GM21360 (cell line): ENCODE data around the gene PTPN3.

Experiments used
- ATAC-seq: cut with Tn5 transposase; IDR thresholded peaks from one replicate; pipeline ENCODE4 v1.9.1; 2021; ENCODE audit warnings: mild to moderate bottlenecking, moderate library complexity; ENCODE audit not compliant: unreplicated experiment

Gene PTPN3

DNA sequence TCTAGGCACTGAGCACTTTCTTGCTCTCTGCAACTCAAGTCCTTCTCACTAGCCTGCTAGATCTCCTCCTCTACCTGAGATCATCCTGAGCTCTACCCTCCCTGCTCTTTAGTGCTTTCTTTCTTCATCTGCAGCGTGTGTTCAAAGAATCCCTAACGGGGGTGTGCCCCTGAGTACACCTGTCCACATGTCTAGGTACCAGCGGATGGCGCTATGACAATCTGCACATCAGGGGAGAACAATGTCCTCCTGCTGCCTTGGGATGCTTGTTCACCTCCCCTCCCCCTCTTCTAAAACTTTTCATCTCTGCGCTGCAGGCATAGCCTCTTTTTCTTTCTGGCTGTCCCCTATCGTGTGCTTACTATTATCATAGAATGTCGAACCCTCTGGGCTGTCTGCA lies 42.7 kb downstream of the PTPN3 start:
- no peak for ATAC-seq

DNA sequence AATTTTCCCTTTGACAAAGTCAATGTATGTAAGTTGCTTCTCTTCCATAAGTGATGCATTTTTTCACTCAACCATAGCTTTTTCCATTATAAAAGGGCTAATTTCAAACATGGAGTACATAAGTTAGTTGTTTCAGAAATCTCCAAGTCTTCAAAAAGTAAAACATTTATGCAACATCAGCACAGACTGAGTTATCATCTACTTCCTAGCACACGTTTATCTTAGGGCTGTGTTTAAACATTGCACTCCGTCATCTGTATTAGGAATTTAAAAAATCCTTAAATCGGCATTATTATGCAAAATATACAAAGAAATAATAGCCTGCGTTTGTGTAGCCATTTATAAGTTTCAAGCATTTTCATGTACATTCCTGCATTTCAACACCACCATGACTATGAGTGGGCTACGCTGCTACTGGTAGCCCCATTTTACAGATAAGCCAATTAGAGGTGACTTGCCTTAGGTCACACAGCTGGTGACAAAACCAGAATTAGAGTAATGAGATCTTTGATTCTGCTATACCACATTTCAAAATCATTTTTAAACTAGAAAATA lies 43.4 kb downstream of the PTPN3 start:
- ATAC-seq: no peak

DNA sequence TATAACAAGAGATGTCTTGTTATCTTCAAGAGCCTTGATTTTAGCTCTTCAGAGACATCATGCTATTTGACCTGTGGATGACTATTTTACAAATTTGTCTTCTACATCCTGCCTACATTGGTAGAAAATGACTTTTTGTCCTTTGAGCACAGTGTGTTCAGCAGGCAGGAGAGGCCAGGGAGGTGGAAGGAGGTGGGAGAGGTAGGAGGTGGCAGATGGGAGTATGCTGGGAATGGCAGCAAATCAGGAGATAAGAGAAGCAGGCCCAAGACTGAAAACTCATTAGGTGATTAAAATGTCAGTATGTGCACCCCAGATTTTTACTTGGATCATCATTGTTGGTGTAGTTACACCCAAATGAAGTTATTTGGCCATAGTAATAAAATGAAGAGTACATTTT lies 44.1 kb downstream of the PTPN3 start:
- ATAC-seq: no peak

DNA sequence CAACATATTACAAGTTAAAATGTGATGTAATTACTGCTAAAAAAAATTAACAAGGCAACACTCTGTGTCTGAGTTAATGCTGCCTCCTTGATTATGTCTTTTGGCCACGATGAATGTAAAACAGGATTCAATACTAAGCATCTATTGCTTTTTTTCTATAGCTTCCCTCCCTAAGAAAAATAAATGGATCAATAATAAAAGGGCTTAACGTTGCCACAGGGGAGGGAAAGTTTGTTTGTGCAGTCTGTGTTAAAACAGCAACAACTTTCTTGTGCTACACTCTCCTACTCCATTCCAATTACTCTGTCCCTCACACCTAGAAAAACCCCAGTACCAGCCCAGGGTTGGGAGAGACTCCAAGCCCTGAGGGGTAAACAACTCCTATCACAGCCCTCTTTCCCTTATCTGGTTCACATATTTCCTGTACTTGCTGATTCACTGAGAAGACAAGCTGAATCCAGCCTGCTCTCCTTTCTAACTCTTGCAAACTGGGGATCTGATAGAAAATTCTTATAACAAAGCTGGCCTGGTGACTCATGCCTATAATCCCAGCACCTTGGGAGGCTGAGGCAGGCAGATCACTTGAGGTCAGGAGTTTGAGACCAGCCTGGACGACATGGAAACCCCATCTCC lies 44.8 kb downstream of the PTPN3 start:
- no peak for ATAC-seq

DNA sequence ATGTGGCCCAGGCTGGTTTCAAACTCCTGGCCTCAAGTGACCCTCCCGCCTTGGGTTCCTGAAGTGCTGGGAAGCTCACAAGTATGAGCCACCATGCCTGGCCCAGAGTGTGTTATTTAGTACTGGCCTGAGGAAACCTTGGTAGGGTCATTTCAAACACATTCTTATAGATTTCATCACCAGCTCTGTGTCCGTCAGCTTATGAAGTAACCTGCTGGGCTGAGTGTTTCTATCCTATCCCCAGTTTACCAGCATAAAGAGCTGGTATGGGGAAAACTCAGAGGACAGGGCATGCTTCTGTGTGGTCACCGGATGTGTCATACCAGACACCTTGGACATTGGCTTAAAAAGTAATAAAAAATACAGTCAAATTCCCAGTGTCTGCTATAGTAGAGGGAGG lies 45.3 kb downstream of the PTPN3 start:
- no peak for ATAC-seq

DNA sequence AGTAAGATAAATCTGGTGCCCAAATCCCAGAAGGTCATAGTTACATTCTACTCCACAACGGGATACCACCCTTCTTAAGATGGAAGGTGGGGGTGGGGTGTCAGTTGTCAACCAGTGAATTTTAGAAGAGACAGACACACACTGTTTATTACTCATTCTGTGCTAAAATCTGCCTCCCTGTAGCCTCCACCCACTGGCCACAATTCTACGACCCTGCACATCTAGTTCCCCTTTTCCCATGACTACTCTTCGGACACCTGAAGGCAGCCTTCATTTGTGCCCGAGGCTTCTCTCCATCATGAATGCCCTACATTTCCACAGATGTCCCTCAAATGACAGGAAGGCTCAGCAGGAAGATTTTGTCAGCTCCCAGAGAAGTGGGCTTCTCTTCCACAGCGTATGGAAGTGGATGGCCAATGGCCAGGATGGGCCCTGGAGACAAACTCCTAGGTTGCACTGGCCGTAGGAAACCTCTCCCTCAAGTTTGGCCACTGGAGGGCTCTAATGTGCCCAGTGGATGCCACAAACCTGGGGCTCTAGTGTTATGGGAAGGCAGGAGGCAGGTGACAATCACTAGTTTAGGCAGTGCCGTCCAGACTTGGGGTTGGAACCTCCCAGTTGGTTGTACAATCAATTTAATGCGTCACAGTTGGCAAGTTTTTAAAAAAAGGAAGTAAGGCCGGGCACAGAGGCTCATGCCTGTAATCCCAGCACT lies 46.6 kb downstream of the PTPN3 start:
- no peak for ATAC-seq

DNA sequence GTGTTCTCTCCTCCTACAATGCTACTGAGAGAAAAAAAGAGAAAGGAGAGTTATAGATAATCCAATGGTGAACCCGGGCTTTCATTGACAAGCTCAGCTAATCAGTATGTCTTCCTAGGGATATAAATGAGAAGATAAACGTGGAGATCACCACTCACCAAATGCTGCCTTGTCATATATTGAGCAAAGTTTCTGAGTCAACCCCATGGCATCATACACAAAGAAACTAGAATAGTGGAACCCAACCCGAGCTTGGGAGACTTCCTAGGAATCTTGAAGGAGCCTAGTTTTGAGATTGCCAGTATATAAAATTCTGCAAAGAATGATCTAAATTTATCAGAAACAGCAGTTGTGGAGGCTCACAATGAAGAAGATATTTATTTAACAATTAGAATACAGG lies 47.8 kb downstream of the PTPN3 start:
- no peak for ATAC-seq

DNA sequence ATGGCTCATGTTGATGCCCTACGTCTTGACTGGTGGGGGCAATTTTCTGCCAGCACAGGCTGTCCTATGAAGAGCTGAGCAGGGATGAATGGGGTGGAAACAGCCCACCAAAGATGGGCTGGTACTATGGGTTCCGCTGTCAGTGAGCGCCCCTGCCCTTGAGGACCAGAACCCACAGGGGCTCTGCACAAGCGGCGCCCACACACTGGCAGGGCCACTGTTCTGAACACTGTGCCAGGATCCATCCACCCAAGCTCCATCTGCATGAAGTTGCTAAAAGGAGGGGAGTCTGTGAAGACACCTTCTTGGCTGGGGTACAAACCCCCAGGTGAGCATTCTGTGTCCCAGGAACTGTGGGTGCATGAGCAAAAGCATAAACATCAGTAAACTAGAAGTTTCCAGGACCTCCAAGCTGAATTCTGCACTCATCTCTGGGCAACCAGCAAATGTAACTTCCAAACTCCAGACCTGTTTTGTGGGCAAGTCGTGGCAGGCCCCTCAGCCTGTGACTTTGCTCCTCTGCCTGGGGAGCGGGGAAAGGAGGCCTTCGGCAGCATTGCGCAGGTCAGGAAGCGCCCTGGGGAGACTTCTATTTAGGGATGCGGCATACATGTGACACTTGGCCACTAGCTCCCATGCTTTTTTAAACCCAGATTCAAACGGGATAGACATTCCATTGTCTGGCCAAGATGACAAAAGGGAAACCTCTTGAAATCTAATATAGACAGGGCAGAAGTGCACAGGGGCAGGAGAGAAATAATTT lies 48.9 kb downstream of the PTPN3 start:
- ATAC-seq: no peak

DNA sequence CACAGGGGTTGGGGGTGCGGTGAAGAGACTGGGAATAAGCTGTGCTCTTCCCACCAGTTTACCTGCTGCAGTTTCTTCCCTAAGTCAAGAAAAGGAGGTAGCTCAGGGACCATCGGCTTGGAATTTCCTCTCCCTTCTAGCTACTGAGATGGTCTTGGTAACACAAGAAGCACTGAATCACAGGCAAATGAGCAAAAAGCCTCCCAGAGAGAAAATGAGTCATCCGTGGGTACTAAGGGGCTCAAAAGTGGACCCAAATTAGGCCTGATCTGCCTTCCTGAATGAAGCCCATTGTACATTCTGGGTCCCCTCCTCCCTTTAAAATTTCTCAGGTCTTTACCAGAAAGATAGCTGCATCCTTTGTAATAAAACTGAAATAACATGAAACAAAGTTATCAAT lies 49.9 kb downstream of the PTPN3 start:
- no peak for ATAC-seq

DNA sequence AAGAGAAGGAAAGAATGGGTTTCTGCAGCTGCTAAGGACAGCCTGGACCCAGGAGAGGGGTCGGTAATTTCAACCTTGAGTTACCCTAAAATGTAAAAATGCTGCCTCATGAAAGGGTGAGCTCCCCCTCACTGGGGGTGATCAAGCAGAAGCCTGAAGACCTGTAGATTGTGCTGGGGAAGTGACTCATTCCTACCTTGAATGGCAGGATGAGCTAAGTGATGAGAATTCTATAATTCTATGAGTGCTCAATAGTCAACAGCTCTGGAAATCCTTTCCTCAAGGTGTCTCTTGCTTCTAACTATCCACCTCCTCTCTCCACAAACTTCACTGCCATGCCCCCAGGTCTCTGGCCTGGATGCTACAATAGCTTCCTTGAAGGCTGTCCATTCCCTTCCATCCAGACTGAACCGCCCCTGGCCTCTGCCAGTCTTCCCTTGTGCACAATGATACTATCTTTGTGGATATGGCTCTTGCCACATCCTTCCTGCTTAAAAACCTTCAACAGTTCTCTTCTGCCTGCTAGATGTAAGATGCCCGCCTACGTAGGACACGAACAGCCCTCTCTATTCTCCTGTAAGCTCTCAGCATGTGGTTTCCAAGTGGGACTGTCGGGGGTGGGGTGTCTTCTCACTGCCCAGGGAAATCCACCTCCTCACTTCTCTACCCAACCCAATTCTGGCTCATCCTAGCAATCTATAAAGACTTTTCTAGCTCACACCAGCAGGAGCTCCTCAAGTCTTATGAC lies 50.6 kb downstream of the PTPN3 start:
- ATAC-seq: peak; percentile 53

DNA sequence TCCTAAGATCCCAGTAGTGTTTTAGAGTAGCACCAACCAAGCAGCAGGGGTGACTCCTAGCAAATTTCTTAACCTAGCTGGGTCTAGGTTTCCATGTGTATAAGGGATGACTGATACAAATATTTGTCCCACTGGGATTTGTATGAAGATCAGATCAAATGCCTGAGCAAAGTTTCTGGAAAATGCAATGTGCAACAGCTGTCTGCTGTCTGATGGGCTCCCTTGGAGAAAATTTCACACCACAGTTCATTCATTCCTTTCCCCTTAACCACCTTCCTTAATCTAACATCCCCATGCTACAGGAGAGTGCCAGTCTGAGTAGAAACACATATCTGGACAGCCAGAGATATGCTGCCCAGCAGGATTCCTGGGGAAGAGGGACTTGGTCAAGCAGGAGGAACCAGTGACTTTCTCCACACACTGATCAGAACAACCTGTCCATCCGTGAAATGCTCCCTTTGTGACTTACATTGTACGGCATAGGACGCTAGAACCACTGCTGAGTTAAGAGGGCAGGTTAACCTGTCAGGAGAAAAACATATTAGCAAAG lies 53.3 kb downstream of the PTPN3 start:
- no peak for ATAC-seq

DNA sequence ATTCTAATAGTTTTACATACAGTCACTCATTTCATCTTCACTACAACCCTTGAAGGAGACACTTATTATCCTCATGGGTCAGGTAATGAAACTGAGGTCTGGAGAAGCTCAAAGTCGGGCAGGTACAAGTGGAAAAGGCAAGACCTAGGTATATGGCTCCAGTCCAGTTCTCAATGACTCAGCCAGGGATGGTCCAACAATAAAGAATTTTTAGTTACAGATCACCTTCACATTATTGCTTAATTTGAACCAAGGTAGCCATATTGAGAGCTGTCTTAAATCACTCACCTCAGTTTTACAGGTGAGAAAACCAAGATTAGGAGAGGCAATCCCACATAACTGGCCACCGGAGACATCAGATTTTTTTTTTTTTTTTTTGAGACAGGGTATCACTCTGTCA lies 55.4 kb downstream of the PTPN3 start:
- no peak for ATAC-seq

DNA sequence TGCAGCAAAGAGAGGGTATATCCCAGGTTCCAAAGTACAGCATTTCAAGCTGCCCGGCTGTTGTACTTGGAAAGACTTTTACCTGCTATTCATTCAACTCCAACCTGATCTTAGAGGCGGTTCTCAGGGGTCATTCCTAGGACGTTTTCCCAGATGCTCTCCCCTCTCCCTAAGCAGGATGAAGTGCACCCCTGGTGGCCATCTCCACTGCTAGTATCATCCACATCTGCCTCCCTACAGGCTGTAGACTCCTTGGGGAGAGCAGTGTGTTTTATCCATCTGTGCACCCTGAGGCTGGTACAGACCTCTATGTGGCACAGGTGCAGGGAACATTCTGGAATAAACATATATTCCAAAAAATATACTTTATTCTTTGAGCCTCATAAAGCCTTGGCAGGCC lies 56.8 kb downstream of the PTPN3 start:
- ATAC-seq: no peak

DNA sequence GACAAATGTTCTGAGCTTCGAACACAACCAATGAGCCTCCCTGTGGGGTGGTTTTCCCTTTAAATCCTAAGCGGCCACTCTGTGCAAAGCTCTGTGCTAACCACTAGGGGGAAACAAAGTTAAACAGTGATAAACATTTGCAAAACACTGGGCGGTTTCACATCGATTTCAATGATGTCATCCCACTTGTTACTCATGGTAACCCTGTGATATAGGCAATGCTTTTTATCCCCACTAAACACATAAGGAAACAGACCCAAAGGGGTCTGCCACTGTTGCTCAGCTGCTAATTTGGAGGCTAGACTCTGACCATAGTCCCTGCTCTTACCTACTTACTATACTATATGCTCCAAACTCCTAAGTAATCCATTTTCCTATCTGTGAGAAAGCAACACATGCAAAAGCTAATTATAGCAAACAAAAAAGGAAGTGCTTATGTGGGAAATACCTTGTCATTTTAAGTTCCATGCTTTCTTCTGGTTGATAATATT lies 57.3 kb downstream of the PTPN3 start:
- ATAC-seq: peak; percentile 97

DNA sequence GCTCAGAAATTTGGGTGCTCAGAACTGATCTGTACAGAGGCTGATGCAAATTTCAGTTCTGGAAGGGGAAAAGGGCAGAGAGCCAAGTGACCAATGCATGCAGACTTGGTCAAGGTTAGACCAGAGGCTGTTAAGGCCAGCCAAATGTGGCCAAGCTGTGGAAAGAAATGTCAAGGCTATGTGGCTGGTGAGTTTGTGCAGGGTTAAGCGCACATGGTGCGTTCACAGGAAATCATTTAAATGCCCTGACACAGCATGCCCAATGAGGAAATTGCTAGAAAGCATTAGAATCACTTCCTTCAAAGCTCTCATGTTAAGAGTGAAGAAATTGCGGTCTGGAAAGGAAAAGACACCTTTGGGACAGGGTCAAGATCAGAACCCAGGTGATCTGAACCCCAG lies 58.0 kb downstream of the PTPN3 start:
- ATAC-seq: peak; percentile 23

DNA sequence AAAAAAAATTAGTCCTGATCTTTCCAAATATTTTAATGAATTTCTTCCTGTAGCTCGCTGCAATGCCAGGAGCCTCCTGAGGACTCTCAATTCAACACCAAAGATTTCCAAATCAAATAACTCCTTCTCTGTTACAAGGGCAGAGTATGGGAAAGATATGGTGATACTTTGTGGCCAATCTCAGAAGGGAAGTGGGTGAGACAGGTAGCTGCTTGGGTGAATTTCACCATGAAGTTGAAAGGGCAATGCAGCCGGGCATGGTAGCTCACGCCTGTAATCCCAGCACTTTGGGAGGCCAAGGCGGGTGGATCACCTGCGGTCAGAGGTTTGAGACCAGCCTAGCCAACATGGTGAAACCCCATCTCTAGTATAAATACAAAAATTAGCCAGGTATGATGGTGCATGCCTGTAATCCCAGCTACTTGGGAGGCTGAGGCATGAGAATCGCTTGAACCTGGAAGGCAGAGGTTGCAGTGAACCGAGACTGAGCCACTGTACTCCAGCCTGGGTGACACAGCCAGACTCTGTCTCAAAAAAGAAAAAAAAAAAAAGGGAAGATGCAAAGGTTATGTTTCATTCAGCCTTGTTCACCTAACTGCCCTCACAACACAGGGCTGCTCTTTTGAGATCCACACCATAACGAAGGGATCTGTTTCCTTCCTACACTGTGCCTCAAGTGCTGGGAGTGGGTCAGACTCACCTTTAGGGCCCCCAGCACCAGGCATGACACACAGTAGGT lies 58.6 kb downstream of the PTPN3 start:
- no peak for ATAC-seq

DNA sequence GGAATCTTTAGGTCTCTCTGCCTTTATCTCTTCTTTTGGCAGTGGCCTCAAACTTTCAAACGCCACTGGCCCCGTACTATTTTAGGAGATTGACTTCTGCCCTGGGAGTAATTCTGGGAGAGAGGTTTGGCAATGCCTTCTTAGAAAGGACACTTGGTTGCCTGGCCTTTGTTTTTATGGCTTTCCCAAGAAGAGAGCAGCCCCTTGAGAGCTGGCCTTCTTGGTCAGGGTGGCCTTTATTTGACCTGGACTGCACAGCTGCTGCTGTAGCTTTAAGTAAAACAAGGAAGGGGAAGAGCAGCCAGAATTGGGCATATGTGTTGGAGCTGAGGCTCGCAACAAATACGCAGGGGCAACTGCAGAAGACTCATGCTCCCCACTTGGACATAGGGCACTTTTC lies 60.8 kb downstream of the PTPN3 start:
- no peak for ATAC-seq

DNA sequence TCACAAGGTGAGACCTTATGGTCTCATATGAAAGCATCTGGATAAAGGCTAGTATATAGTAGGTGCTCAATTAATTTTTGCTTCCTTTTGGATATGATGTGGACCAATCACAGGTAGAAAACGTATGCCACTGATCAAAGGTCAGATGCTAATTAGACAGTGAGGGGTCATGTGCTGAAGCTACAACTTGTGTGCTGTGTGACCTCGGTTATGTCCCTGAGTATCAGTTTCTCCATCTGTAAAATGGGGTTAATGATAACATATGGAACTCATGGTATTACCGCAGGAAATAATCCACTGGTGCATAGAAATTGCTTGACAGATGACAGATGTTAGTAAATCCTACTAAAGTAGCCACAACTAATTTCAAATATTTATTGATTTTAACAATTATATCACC lies 62.0 kb downstream of the PTPN3 start:
- no peak for ATAC-seq

DNA sequence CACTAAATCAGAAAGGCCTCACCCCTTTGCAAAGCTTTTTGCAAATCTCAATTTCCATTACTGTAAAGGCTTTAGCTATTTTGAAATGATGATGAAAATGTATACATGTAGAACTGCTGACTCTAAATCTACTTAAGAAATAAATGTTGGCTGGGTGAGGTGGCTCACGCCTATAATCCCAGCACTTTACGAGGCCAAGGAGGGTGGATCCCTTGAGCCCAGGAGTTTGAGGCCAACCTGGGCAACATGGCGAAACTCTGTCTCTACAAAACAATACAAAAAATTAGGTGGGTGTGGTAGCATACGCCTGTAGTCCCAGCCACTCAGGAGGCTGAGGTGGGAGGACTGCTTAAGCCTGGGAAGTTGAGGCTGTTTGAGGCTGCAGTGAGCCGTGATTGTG lies 64.6 kb downstream of the PTPN3 start:
- ATAC-seq: no peak

DNA sequence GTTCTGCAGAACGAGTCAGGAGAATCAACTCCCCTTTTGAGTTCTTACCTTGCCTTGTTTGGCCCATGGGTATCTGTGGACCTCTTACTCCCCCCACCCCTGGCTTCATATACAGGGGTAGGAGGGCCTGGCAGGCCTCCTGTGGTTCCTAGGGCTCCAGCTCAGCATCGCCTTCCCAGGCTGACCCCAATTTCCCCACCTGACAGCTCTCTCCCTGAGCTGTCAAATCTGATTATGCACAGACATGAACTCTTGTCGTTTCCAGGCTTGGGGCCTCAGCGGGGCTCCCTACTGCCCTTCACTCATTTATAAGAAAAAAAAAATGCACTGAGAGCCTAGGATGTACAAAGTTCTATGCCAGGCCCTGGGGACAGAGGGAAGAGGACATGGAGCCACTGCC lies 67.9 kb downstream of the PTPN3 start:
- ATAC-seq: no peak
